ENCODE measurements around the gene TRO. TPM values are rescaled to one million over a fixed set of nuclear protein-coding genes. Genes with fewer than 3 reads are reported as not detected.

Gene TRO
- total and polyA plus RNA-seq, 9 donors = 18.7 to 56.6 (median 37.3) TPM

DNA sequence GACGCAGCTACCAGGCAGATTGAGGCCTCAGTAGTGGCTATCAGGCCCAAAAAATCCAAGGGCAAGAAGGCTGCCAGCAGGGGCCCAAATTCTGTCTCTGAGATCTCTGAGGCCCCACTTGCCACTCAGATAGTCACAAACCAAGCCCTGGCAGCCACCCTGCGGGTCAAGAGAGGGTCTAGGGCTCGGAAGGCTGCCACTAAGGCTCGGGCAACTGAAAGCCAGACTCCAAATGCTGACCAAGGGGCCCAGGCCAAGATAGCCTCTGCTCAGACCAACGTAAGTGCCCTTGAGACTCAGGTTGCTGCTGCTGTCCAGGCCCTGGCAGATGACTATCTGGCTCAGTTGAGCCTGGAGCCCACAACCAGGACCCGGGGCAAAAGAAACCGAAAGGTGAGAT, 2.8 kb downstream of the TRO start:
- H3K36me3 ChIP-seq = no peaks in the 10 kb centered on the region
- no peak overlapping the region for H3K27ac ChIP-seq
- no peak for DNase-seq
- no peaks in the 10 kb centered on the region for H3K9me3 ChIP-seq
- 68 to 85% (median 73%) methylated on average over 7 of the region's 7 CpGs for WGBS, 3 donors
- intact Hi-C loops (cut with DNase I) = no loop called here
- TF ChIP-seq, protein P1, sequence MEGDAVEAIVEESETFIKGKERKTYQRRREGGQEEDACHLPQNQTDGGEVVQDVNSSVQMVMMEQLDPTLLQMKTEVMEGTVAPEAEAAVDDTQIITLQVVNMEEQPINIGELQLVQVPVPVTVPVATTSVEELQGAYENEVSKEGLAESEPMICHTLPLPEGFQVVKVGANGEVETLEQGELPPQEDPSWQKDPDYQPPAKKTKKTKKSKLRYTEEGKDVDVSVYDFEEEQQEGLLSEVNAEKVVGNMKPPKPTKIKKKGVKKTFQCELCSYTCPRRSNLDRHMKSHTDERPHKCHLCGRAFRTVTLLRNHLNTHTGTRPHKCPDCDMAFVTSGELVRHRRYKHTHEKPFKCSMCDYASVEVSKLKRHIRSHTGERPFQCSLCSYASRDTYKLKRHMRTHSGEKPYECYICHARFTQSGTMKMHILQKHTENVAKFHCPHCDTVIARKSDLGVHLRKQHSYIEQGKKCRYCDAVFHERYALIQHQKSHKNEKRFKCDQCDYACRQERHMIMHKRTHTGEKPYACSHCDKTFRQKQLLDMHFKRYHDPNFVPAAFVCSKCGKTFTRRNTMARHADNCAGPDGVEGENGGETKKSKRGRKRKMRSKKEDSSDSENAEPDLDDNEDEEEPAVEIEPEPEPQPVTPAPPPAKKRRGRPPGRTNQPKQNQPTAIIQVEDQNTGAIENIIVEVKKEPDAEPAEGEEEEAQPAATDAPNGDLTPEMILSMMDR (IDR thresholded peaks at IDR 0.05) = no peak
- TF ChIP-seq EP300 (IDR thresholded peaks at IDR 0.05) (no peak), POLR2A (IDR thresholded peaks at IDR 0.05) (no peak)
- H3K27me3 ChIP-seq = no peaks in the 10 kb centered on the region
- H3K4me1 ChIP-seq (ENCODE audit: insufficient read depth) = no peaks in the 10 kb centered on the region
- H3K4me3 ChIP-seq = no peak overlapping the region

DNA sequence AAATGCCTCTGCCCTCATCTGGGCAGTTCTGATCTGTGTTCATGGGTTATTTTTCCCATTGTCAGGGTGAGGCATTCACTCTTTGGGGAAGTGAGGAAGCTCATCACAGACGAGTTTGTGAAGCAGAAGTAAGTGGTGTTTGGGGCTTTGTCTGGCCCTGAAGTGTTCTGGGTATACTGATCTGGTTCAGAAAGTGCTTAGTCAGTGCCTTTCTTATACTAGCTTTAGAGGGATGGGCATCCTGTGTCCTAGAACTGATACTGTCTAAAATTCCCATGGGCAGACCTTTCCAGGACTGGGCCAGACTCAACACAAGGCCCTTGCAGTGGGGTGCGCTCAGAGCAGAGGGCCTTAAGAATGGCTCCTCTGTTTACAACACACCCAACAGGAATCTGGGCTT, 6.4 kb downstream of the TRO start:
- intact Hi-C loops (cut with DNase I) = no loop called here
- Histone ChIP-seq H3K4me1 (ENCODE audit: insufficient read depth) (no peaks in the 10 kb centered on the region), H3K36me3 (no peaks in the 10 kb centered on the region), H3K9me3 (no peaks in the 10 kb centered on the region), H3K27ac (no peak overlapping the region), H3K27me3 (no peaks in the 10 kb centered on the region), H3K4me3 (no peak overlapping the region)
- 61 to 63% (median 63%) methylated on average over 2 of the region's 2 CpGs for WGBS, 3 donors
- no peak for DNase-seq
- TF ChIP-seq POLR2A (IDR thresholded peaks at IDR 0.05) (no peak), EP300 (IDR thresholded peaks at IDR 0.05) (no peak)
- TF ChIP-seq, protein P1 (IDR thresholded peaks at IDR 0.05) = no peak

DNA sequence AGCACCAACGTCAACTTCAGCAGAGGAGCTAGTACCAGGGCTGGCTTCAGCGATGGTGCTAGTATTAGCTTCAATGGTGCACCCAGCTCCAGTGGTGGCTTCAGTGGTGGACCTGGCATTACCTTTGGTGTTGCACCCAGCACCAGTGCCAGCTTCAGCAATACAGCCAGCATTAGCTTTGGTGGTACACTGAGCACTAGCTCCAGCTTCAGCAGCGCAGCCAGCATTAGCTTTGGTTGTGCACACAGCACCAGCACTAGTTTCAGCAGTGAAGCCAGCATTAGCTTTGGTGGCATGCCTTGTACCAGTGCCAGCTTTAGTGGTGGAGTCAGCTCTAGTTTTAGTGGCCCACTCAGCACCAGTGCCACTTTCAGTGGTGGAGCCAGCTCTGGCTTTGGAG, 8.3 kb downstream of the TRO start:
- Histone ChIP-seq H3K4me3 (no peak overlapping the region), H3K9me3 (no peaks in the 10 kb centered on the region), H3K4me1 (ENCODE audit: insufficient read depth) (no peaks in the 10 kb centered on the region), H3K36me3 (no peaks in the 10 kb centered on the region), H3K27ac (no peak overlapping the region), H3K27me3 (no peaks in the 10 kb centered on the region)
- no peak for DNase-seq
- 86 to 88% (median 88%) methylated on average over 3 of the region's 3 CpGs for WGBS, 3 donors
- intact Hi-C loops (cut with DNase I) = no loop called here
- no peak for TF ChIP-seq EP300 (IDR thresholded peaks at IDR 0.05)
- TF ChIP-seq, protein P1 (IDR thresholded peaks at IDR 0.05) = no peak
- TF ChIP-seq POLR2A (IDR thresholded peaks at IDR 0.05) = no peak

DNA sequence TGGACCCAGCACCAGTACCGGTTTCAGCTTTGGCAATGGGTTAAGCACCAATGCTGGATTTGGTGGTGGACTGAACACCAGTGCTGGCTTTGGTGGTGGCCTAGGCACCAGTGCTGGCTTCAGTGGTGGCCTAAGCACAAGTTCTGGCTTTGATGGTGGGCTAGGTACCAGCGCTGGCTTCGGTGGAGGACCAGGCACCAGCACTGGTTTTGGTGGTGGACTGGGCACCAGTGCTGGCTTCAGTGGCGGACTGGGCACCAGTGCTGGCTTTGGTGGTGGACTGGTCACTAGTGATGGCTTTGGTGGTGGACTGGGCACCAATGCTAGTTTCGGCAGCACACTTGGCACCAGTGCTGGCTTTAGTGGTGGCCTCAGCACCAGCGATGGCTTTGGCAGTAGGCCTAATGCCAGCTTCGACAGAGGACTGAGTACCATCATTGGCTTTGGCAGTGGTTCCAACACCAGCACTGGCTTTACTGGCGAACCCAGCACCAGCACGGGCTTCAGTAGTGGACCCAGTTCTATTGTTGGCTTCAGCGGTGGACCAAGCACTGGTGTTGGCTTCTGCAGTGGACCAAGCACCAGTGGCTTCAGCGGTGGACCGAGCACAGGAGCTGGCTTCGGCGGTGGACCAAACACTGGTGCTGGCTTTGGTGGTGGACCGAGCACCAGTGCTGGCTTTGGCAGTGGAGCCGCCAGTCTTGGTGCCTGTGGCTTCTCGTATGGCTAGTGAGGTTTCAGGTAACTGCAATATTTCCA, 9.8 kb downstream of the TRO start:
- H3K36me3 ChIP-seq = no peaks in the 10 kb centered on the region
- H3K4me1 ChIP-seq (ENCODE audit: insufficient read depth) = no peaks in the 10 kb centered on the region
- H3K9me3 ChIP-seq = no peaks in the 10 kb centered on the region
- intact Hi-C loops (cut with DNase I) = no loop called here
- TF ChIP-seq, protein P1 (IDR thresholded peaks at IDR 0.05) = no peak
- TF ChIP-seq POLR2A (IDR thresholded peaks at IDR 0.05) (no peak), EP300 (IDR thresholded peaks at IDR 0.05) (no peak)
- H3K27ac ChIP-seq = no peak overlapping the region
- no peaks in the 10 kb centered on the region for H3K27me3 ChIP-seq
- H3K4me3 ChIP-seq = no peak overlapping the region
- no peak for DNase-seq
- 83 to 89% (median 86%) methylated on average over 17 of the region's 17 CpGs for WGBS, 3 donors
